NCI-H2227 (cell line): ENCODE results near the gene HOMER2.

Source experiments
- DNase-seq: peaks from one replicate; lab custom pipeline; 2025; ENCODE audit not compliant: unreplicated experiment; lab: John Stamatoyannopoulos, UW

HOMER2 gene

GRCh38 chr15:82864967-82865366 is 87.6 kb downstream of the HOMER2 start:
- DNase-seq, result no peak

DNA sequence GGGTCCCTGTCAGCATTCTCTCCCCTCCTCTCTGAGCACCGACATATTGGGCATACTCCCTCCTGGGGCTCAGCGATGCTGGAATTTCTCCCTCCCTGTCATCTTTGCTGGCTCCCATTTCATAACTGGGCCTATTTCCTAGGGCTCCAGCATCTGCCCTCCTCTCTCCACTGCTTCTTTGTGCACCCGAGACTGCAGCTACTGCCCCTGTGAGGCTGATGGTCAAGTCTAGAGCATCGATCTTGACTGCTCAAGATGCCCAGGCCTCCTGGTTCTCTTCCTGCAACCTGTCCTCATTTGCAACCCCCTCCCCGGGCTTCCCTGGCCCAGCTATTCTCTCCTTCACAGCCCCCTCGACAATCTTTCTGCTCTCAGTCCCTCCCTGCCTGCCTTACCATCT is 89.6 kb downstream of the HOMER2 start:
- no peak for DNase-seq

GRCh38 chr15:82858932-82859331 is 93.6 kb downstream of the HOMER2 start:
- no peak for DNase-seq

DNA sequence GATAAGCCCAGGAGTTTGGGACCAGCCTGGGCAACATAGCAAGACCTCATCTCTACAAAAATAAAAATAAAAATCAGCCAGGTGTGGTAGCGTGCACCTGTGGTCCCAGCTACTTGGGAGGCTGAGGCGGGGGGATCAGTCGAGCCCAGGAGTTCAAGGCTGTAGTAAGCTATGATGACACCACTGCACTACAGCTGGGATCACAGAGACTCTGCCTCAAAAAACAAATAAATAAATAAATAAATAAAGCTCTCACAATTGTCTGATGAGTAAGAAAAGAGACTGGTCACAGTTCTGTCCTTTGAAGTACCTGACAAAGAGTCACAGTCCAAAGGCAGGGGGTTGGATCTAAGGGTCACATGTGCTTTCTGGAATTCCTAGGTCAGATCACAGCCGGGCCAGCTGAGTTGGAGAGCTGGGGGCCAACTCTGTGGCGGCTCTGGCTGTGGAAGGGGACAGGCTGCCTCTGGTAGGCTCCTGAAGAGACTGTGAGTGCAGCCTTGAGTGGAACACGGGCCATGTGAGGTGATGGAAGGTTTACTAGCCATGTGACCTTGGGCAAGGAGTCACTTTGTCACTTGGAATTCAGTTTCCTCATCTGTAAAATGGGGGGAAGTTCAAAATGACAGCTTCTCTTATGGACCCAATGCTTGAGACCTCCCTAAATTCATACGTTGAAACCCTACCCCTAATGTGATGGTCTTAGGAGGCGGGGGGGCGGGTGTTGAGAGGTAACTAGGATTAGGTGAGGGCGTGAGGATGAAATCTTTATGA is 95.9 kb downstream of the HOMER2 start:
- DNase-seq, result no peak

GRCh38 chr15:82855286-82856100 is 97.0 kb downstream of the HOMER2 start:
- peak; percentile 1 for DNase-seq

GRCh38 chr15:82854554-82854953 is 98.0 kb downstream of the HOMER2 start:
- no peak for DNase-seq

DNA sequence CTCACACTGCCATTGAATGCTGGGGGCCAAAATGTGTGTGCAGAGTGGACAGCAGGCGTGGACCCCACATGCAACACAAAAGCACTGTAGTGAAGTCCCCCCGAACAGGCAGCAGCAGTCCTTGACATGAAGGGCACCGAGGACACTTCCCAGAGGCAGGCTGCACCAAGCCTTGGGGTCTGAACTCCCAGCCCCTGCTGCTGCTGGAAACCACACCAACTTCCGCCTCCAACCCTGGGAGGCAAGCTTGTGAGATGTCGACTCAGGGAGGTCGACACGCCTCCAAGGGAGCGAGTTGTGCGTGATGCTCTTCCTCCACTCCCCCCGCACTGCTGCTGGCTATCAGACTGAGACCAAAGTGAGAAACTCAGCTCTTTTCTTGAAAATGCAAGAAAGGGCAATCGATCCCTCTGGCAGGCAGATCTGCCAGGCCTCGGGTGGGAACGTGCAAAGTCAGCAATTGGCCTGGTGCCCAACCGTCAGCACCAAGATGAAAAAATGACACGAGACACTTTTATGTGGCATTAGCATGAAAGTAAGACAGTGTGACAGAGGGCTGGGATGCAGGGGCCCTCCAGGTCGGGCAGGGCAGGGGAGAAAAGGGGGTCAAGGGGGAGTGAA is 99.5 kb downstream of the HOMER2 start:
- no peak for DNase-seq

- no peak for DNase-seq
These were observed 100.5 kb downstream of the HOMER2 start for GRCh38 chr15:82851981-82852511.

DNA sequence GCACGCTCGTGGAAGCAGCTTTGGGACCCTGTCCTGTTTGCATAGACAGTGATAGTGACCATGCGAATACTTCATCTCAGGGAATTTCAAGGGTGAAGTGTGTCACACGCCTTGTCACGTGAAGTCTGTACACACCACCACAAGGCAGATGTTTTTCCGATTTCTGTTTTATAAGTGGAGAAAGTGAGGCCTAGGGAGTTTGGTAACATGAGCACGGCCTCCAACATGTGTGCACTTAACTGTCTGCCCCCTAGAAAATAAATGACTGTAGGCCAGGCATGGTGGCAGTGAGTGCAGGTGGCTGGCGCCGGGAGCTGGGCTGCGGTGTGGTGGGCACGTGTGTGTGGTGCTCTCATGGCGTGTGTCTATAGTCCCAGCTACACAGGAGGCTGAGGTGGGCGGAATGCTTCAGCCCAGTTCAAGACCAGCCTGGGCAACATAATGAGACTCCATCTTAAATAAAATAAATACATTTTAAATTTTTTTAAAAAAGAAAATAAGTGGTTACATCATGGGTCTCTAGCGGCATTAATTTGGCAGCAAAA is 101.1 kb downstream of the HOMER2 start:
- no peak for DNase-seq

DNA sequence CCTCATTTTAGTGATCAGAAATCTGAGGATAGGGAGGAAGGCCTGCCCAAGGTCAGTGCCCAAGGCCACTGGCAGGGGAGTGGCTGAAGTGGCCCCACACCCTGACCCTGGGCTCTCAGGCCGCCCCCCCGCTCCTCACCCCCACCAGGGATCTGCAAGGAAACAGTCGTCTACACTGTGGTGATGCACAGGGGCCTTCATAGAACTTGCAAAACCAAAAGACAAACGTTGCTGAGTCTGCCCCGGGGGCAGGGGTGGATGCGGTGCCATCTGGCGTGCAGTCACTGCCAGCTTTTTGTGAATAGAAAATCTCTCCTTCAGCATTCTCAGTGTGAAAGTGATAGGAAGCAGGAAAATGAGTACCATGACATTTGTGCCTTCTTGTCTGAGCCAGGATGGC is 101.8 kb downstream of the HOMER2 start:
- DNase-seq, result no peak

DNA sequence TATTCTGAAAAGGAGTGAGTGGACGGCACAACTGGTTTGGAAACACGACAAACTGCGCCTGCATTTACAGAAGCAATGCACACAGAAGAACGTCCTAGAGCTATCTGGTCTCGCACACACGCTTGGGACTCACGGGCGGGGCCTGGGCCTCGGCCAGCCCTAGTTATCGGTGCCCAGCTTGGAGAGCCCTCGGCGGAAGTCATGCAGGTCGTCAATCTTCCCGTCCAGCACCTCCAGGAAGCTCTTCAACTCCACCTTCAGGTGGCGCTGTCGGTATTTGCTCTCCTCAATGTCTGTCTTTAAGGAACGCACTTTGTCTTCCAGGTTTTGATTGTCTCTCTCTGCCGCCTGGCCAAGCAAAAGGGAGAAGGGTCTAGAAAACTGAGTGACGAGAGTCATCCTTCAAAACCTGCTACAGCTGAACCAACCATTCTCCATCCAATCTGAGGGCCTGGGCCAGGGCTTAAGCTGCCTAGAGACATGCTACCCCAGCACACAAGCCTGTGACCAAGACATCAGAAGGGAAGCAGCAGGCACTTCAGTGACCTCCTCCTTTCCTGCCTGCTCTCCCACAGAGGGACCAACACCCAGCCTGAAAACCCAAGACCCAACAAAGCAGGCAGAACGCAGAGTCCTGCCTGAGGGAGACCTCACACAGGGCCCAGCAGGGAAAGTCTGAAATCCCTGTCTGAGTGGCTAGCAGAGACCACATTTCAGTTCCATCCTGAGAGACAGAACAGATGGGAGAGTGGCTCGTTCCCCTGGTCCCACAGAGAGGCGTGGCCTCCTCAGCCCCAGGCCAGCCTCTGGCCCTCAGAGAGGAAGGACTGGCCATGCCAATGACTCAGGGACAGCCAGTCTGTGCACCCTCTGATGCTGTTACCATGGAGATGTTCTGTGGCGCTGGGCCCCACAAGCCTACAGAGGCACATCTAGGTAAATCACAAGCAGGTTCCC is 102.7 kb downstream of the HOMER2 start:
- peak; percentile 72 for DNase-seq

- no peak for DNase-seq
These were observed 104.1 kb downstream of the HOMER2 start for GRCh38 chr15:82848241-82848993.

GRCh38 chr15:82847703-82848102 is 104.8 kb downstream of the HOMER2 start:
- DNase-seq, result no peak

DNA sequence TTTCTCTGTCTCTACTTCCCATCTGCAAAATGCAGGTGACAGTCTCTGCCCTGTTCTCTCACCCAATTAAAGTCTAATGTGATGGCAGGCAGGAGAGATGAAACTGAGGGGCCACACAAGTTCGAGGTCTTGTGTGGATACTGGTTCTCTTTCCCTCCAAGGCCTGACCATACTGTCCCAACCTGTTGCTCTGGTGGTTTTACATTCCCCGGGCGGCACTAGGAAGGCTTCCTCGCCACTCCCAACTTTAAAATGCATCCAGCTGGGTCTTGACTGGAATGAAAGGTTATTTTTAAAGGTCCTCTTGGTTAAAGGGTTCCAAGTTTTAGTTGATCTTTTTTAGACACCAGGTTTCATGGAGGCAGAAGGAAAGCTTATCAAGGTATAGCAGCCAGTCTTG is 105.9 kb downstream of the HOMER2 start:
- no peak for DNase-seq

DNA sequence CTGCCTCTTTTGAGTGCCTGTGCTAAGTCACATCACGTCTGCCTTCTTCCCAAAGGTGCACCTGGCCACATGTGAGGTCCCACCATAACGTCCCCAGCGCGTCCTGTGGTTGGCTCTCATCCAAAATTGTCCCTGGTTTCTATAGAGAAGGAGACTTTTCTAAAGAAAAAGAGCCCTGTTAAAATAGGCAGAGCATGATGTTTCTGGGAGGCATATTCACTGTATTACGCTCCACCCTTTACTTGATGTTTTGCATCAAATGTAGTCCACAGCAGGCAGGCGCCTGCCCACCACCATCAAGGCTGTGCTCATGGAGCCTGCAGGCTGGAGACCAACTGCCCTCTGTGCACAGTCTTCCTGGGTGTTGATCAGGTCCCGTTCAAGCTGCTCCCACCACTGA is 106.8 kb downstream of the HOMER2 start:
- no peak for DNase-seq

- DNase-seq, result no peak
These were observed 109.0 kb downstream of the HOMER2 start for GRCh38 chr15:82843566-82843965.

- DNase-seq, result no peak
These were observed 112.4 kb downstream of the HOMER2 start for GRCh38 chr15:82840166-82840565.

- DNase-seq, result no peak
These were observed 113.4 kb downstream of the HOMER2 start for GRCh38 chr15:82839136-82839535.

DNA sequence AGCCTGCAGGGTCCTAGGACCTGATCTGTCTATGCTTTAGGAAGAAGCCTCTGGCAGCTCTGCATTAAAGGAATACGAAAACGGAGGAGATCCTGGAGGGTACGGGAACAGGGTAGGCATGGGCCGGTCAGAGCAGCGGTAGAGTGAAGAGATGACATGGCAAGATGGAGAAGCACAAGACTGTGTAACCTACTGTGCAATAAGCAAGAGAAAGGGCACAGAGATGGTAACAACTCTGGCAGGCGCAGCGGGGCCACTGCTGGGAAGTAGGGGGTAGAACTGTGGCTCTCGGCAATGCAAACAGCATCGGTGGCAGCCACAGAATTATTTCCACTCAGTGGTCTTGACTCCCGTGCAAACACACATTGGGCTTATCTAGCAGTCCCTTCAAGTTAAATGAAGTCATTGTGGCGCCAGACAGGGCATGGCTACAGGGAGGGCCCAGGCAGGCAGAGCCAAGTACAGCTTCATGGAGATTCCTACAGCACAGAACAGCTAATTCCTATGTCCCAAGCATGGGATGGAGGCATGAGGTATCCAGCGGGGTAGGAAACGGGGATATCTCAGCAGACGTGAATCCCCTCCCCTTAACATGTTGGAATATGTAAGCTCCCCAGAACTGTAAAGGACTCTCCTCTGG is 114.3 kb downstream of the HOMER2 start:
- no peak for DNase-seq
